HG03520 (cell line): ENCODE data around the gene ACTN2.

ENCODE experiments used
- ATAC-seq: cut with Tn5 transposase; IDR thresholded peaks from one replicate; pipeline ENCODE4 v1.9.1; 2021; ENCODE audit warnings: mild to moderate bottlenecking, moderate library complexity; ENCODE audit not compliant: unreplicated experiment

ACTN2 gene

GRCh38 chr1:236689713-236690569, 3.6 kb downstream of the ACTN2 start:
- no peak for ATAC-seq

- ATAC-seq: no peak
Observed at GRCh38 chr1:236691348-236691747, 5.0 kb downstream of the ACTN2 start.

- ATAC-seq: no peak
Observed at GRCh38 chr1:236692128-236692527, 5.8 kb downstream of the ACTN2 start.

GRCh38 chr1:236692742-236693141, 6.4 kb downstream of the ACTN2 start:
- ATAC-seq: no peak

- ATAC-seq: no peak
Observed at GRCh38 chr1:236699366-236699765, 13.1 kb downstream of the ACTN2 start.

- no peak for ATAC-seq
Observed at GRCh38 chr1:236700903-236701302, 14.6 kb downstream of the ACTN2 start.

GRCh38 chr1:236701782-236702181, 15.5 kb downstream of the ACTN2 start:
- ATAC-seq: no peak

GRCh38 chr1:236702791-236703394, 16.6 kb downstream of the ACTN2 start:
- no peak for ATAC-seq

- ATAC-seq: no peak
Observed at GRCh38 chr1:236705771-236706170, 19.5 kb downstream of the ACTN2 start.

GRCh38 chr1:236706183-236706582, 19.9 kb downstream of the ACTN2 start:
- ATAC-seq: no peak

GRCh38 chr1:236710328-236710892, 24.1 kb downstream of the ACTN2 start:
- ATAC-seq: no peak

GRCh38 chr1:236716160-236716559, 29.9 kb downstream of the ACTN2 start:
- no peak for ATAC-seq

GRCh38 chr1:236717811-236718210, 31.5 kb downstream of the ACTN2 start:
- no peak for ATAC-seq

- no peak for ATAC-seq
Observed at GRCh38 chr1:236718328-236718727, 32.0 kb downstream of the ACTN2 start.

GRCh38 chr1:236720206-236720605, 33.9 kb downstream of the ACTN2 start:
- ATAC-seq: no peak

GRCh38 chr1:236720611-236721010, 34.3 kb downstream of the ACTN2 start:
- ATAC-seq: no peak

GRCh38 chr1:236724049-236724448, 37.8 kb downstream of the ACTN2 start:
- ATAC-seq: no peak

GRCh38 chr1:236724506-236724905, 38.2 kb downstream of the ACTN2 start:
- ATAC-seq: no peak

- no peak for ATAC-seq
Observed at GRCh38 chr1:236725668-236726067, 39.4 kb downstream of the ACTN2 start.

GRCh38 chr1:236727521-236727920, 41.2 kb downstream of the ACTN2 start:
- ATAC-seq: no peak

- ATAC-seq: no peak
Observed at GRCh38 chr1:236728752-236729151, 42.5 kb downstream of the ACTN2 start.

- ATAC-seq: no peak
Observed at GRCh38 chr1:236733653-236734052, 47.4 kb downstream of the ACTN2 start.
